HG03439 (cell line): ENCODE data around the gene TRAPPC6A.

Experiments
- ATAC-seq: cut with Tn5 transposase; IDR thresholded peaks from one replicate; pipeline ENCODE4 v1.9.1; 2021; ENCODE audit warnings: mild to moderate bottlenecking, moderate library complexity; ENCODE audit not compliant: unreplicated experiment

Gene TRAPPC6A

GRCh38 chr19:45186509-45187334, 8.7 kb upstream of the TRAPPC6A start:
- ATAC-seq = no peak

GRCh38 chr19:45184115-45184514, 6.1 kb upstream of the TRAPPC6A start:
- ATAC-seq = no peak

GRCh38 chr19:45182758-45183157, 4.7 kb upstream of the TRAPPC6A start:
- ATAC-seq = no peak

GRCh38 chr19:45180936-45181335, 2.9 kb upstream of the TRAPPC6A start:
- ATAC-seq = no peak

GRCh38 chr19:45179892-45180370, 1.9 kb upstream of the TRAPPC6A start:
- no peak for ATAC-seq

- peak; percentile 1 for ATAC-seq
Measured at GRCh38 chr19:45179072-45179891, 1.2 kb upstream of the TRAPPC6A start.

- ATAC-seq = peak; percentile 89
Measured at GRCh38 chr19:45178262-45179071, 430 bp upstream of the TRAPPC6A start, which contains the start of gene BLOC1S3. Gene BLOC1S3 (plus strand): TSS chr19:45178784. CDS start chr19:45179297, 513 bp downstream.

GRCh38 chr19:45175515-45176345, 2.3 kb downstream of the TRAPPC6A start:
- ATAC-seq = no peak

- no peak for ATAC-seq
Measured at GRCh38 chr19:45173816-45174215, 4.2 kb downstream of the TRAPPC6A start.

GRCh38 chr19:45172611-45173208, 5.3 kb downstream of the TRAPPC6A start:
- no peak for ATAC-seq

GRCh38 chr19:45172173-45172572, 5.9 kb downstream of the TRAPPC6A start:
- ATAC-seq = no peak

- ATAC-seq = no peak
Measured at GRCh38 chr19:45171211-45171623, 6.8 kb downstream of the TRAPPC6A start.

- ATAC-seq = no peak
Measured at GRCh38 chr19:45170146-45171106, 7.6 kb downstream of the TRAPPC6A start.

- ATAC-seq = no peak
Measured at GRCh38 chr19:45169602-45170001, 8.4 kb downstream of the TRAPPC6A start.

GRCh38 chr19:45168767-45169351, 9.2 kb downstream of the TRAPPC6A start:
- ATAC-seq = no peak

- ATAC-seq = no peak
Measured at GRCh38 chr19:45166723-45167252, 11.2 kb downstream of the TRAPPC6A start.

- peak; percentile 58 for ATAC-seq
Measured at GRCh38 chr19:45164577-45165335, 13.3 kb downstream of the TRAPPC6A start.
